Astrocyte (in vitro differentiated cells and primary cell): ENCODE measurements around the gene KNDC1. TPM values are rescaled to one million over a fixed set of nuclear protein-coding genes. Genes with fewer than 3 reads are reported as not detected.

Experiments used
- DNase-seq: peaks from one replicate; pipeline ENCODE4 v3.0.0-alpha.2; 2010; ENCODE audit warnings: low read depth
- FAIRE-seq: peaks from 2 replicates; lab custom pipeline; 2011; peaks lifted over from hg19 to GRCh38; lab: Jason Lieb, UNC
- H2AFZ ChIP-seq: 2 replicates; pipeline ENCODE4 v1.6.0; 2012; ENCODE audit warnings: low read depth, low read length, inconsistent platforms
- H3K27ac ChIP-seq: 2 replicates; pipeline ENCODE4 v1.5.1; 2011; ENCODE audit warnings: low read depth, low read length, inconsistent platforms
- H3K27me3 ChIP-seq: 2 replicates; pipeline ENCODE4 v1.6.0; 2011; ENCODE audit warnings: low read length, inconsistent platforms; ENCODE audit not compliant: insufficient read depth
- H3K36me3 ChIP-seq: 2 replicates; pipeline ENCODE4 v1.5.1; 2011; ENCODE audit warnings: low read length, inconsistent platforms; ENCODE audit not compliant: insufficient read depth
- H3K4me1 ChIP-seq: 2 replicates; pipeline ENCODE4 v1.5.1; 2011; ENCODE audit warnings: low read length, inconsistent platforms; ENCODE audit not compliant: insufficient read depth
- H3K4me2 ChIP-seq: 2 replicates; pipeline ENCODE4 v1.6.0; 2012; ENCODE audit warnings: low read length, inconsistent platforms
- H3K4me3 ChIP-seq: 2 replicates; pipeline ENCODE4 v1.5.1; 2011; ENCODE audit warnings: low read depth, mild to moderate bottlenecking, low read length, inconsistent platforms; ENCODE audit not compliant: insufficient read depth
- H3K79me2 ChIP-seq: 2 replicates; pipeline ENCODE4 v1.6.0; 2012; ENCODE audit warnings: mild to moderate bottlenecking, low read length, inconsistent platforms; ENCODE audit not compliant: insufficient read depth
- H3K9ac ChIP-seq: 2 replicates; pipeline ENCODE4 v1.6.0; 2012; ENCODE audit warnings: mild to moderate bottlenecking, low read length, inconsistent platforms
- H3K9me3 ChIP-seq: 2 replicates; pipeline ENCODE4 v1.5.1; 2012; ENCODE audit warnings: low read depth, mild to moderate bottlenecking, low read length, inconsistent platforms; ENCODE audit not compliant: insufficient read depth
- H4K20me1 ChIP-seq: 2 replicates; pipeline ENCODE4 v1.6.0; 2012; ENCODE audit warnings: low read length, inconsistent platforms; ENCODE audit not compliant: insufficient read depth
- H3K27ac Mint-ChIP-seq: one replicate; pipeline ENCODE4 v1.8.0; 2021; ENCODE audit warnings: mild to moderate bottlenecking, mixed read lengths; ENCODE audit not compliant: unreplicated experiment
- H3K27me3 Mint-ChIP-seq: one replicate; pipeline ENCODE4 v1.8.0; 2021; ENCODE audit warnings: low read depth, mixed read lengths; ENCODE audit not compliant: unreplicated experiment
- H3K36me3 Mint-ChIP-seq: one replicate; pipeline ENCODE4 v1.8.0; 2021; ENCODE audit warnings: low read depth, mixed read lengths; ENCODE audit not compliant: unreplicated experiment
- H3K4me1 Mint-ChIP-seq: one replicate; pipeline ENCODE4 v1.8.0; 2021; ENCODE audit warnings: low read depth, mixed read lengths; ENCODE audit not compliant: unreplicated experiment
- H3K4me3 Mint-ChIP-seq: one replicate; pipeline ENCODE4 v1.8.0; 2021; ENCODE audit warnings: mild to moderate bottlenecking, moderate library complexity, mixed read lengths; ENCODE audit not compliant: unreplicated experiment
- H3K9me3 Mint-ChIP-seq: one replicate; pipeline ENCODE4 v1.8.0; 2021; ENCODE audit warnings: mild to moderate bottlenecking, mixed read lengths; ENCODE audit not compliant: unreplicated experiment
- EZH2 ChIP-seq: IDR thresholded peaks from 2 replicates; pipeline ENCODE4 v1.6.1; 2012; ENCODE audit warnings: mild to moderate bottlenecking, low read length, inconsistent platforms; ENCODE audit not compliant: insufficient read depth
- total RNA-seq: library from RNA; stranded (reverse); gene quantifications from 2 replicates; pipeline ENCODE4 v1.2.1, GENCODE V29; 2021
- TF ChIP-seq, protein P1 (sequence below): IDR thresholded peaks from 2 replicates; pipeline ENCODE4 v1.5.1; 2011; ENCODE audit warnings: low read depth, mild to moderate bottlenecking, inconsistent platforms, low read length, moderate library complexity; ENCODE audit not compliant: insufficient read depth

The KNDC1 gene
- total RNA-seq, 1 donor from 2014 or later = 2.6 TPM

DNA sequence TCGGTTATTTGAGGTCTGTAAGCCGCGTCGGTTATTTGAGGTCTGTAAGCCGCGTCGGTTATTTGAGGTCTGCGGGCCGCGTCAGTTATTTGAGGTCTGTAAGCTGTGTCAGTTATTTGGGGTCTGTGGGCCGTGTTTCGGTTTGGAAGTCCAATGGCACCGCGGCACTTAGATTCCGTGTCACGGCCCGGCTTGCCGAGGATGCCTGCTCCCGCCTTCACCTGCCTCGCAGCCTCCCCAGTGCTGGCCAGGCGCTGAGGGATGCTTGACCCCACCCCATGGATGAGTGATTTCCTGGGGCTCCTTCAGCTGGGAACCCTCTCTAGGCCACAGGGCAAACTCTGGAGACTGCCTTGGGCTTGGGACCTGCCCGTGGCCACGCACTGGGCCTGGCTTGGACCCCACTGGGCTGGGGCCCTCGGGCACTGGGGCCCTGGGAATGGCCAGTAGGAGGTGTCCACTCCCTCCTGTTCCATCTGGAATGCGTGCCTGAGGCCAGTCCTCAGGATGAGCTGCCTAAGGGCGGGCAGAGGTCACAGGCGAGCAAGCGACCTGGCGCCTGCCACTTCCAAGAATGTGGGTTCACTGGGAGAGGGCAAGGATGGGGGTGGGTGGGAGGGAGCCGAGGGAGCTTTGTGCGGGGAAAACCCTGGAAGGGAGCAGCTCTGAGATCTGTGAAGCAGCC is 46.7 kb upstream of the KNDC1 start:
- H3K79me2 ChIP-seq = no peaks in the 10 kb centered on the region
- FAIRE-seq (no peak), DNase-seq (no peak)
- no peak overlapping the region for H2AFZ ChIP-seq
- H3K27me3 ChIP-seq = no peaks in the 10 kb centered on the region
- no peaks in the 10 kb centered on the region for H3K4me1 ChIP-seq
- H3K4me1 Mint-ChIP-seq = no peaks in the 10 kb centered on the region
- peaks cover 13% of the 10 kb centered on the region for H3K9me3 Mint-ChIP-seq
- H3K36me3 Mint-ChIP-seq = no peaks in the 10 kb centered on the region
- no peaks in the 10 kb centered on the region for H4K20me1 ChIP-seq
- H3K27me3 Mint-ChIP-seq = peaks cover 32% of the 10 kb centered on the region
- no peak overlapping the region for H3K4me2 ChIP-seq
- TF ChIP-seq EZH2 = no peak
- no peak overlapping the region for H3K4me3 Mint-ChIP-seq
- H3K9me3 ChIP-seq = peaks cover 3% of the 10 kb centered on the region
- no peaks in the 10 kb centered on the region for H3K36me3 ChIP-seq
- no peak overlapping the region for H3K27ac ChIP-seq
- no peak overlapping the region for H3K9ac ChIP-seq
- no peak overlapping the region for H3K4me3 ChIP-seq
- H3K27ac Mint-ChIP-seq = no peak overlapping the region

DNA sequence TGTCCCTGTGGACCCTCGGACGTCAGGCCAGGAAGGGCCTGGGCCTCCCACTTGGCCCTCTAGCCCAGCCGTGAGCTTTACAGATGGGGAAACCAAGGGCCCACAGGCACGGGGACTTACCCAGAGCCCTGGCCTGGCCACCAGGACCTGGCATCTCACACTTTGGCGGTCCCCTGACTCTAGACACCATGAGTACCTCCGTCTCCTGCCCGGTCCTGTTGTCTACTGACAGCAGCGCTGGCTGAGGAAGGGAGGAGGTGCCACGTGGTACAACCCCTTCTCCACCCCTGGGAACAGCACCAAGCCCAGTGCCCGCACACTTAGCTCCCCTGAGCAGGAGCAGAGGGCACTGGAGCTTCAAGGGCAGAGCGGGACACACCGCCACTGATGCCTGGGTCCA is 46.2 kb upstream of the KNDC1 start:
- H3K27me3 Mint-ChIP-seq = peaks cover 32% of the 10 kb centered on the region
- H3K27ac Mint-ChIP-seq = no peak overlapping the region
- DNase-seq = no peak
- peaks cover 12% of the 10 kb centered on the region for H3K9me3 Mint-ChIP-seq
- Histone ChIP-seq H3K9me3 (peaks cover 4% of the 10 kb centered on the region), H3K36me3 (no peaks in the 10 kb centered on the region), H3K4me1 (no peaks in the 10 kb centered on the region), H2AFZ (no peak overlapping the region), H3K27ac (no peak overlapping the region), H3K79me2 (no peaks in the 10 kb centered on the region), H3K9ac (no peak overlapping the region), H4K20me1 (no peaks in the 10 kb centered on the region), H3K4me3 (no peak overlapping the region), H3K4me2 (no peak overlapping the region), H3K27me3 (no peaks in the 10 kb centered on the region)
- TF ChIP-seq EZH2 = no peak
- TF ChIP-seq, protein P1, sequence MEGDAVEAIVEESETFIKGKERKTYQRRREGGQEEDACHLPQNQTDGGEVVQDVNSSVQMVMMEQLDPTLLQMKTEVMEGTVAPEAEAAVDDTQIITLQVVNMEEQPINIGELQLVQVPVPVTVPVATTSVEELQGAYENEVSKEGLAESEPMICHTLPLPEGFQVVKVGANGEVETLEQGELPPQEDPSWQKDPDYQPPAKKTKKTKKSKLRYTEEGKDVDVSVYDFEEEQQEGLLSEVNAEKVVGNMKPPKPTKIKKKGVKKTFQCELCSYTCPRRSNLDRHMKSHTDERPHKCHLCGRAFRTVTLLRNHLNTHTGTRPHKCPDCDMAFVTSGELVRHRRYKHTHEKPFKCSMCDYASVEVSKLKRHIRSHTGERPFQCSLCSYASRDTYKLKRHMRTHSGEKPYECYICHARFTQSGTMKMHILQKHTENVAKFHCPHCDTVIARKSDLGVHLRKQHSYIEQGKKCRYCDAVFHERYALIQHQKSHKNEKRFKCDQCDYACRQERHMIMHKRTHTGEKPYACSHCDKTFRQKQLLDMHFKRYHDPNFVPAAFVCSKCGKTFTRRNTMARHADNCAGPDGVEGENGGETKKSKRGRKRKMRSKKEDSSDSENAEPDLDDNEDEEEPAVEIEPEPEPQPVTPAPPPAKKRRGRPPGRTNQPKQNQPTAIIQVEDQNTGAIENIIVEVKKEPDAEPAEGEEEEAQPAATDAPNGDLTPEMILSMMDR = no peak
- H3K4me3 Mint-ChIP-seq = no peak overlapping the region
- no peaks in the 10 kb centered on the region for H3K4me1 Mint-ChIP-seq
- no peak for FAIRE-seq
- no peaks in the 10 kb centered on the region for H3K36me3 Mint-ChIP-seq

DNA sequence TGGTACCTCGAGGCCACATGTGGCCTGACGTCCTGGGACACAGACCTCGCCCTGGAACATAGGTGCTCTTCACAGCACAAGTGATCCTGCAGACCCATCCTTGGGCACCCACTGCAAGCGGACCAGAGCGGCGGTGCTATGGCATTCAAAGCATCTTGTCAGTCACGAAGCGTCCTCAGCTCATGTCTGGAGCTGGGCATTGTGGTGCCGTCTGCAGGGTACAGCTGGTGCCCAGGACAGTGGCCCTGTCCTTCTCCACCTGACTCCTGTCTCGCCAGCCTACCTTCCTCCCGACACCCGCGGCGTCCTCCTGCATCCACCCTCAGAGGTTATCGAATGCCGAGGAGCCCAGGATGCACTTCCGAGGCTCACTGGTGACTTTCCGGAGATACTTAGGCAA is 45.8 kb upstream of the KNDC1 start:
- H3K9me3 Mint-ChIP-seq = peaks cover 14% of the 10 kb centered on the region
- H3K36me3 Mint-ChIP-seq = no peaks in the 10 kb centered on the region
- H3K9ac ChIP-seq = no peak overlapping the region
- H3K4me1 Mint-ChIP-seq = no peaks in the 10 kb centered on the region
- H3K27me3 Mint-ChIP-seq = peaks cover 31% of the 10 kb centered on the region
- no peak overlapping the region for H3K27ac ChIP-seq
- no peaks in the 10 kb centered on the region for H4K20me1 ChIP-seq
- H3K4me1 ChIP-seq = no peaks in the 10 kb centered on the region
- H3K79me2 ChIP-seq = no peaks in the 10 kb centered on the region
- H3K4me2 ChIP-seq = no peak overlapping the region
- no peak overlapping the region for H3K4me3 ChIP-seq
- no peaks in the 10 kb centered on the region for H3K27me3 ChIP-seq
- no peaks in the 10 kb centered on the region for H3K36me3 ChIP-seq
- no peak overlapping the region for H3K27ac Mint-ChIP-seq
- FAIRE-seq = no peak
- TF ChIP-seq, protein P1 = no peak
- TF ChIP-seq EZH2 = no peak
- H3K9me3 ChIP-seq = peaks cover 8% of the 10 kb centered on the region
- DNase-seq = no peak
- no peak overlapping the region for H2AFZ ChIP-seq
- no peak overlapping the region for H3K4me3 Mint-ChIP-seq
